Stimulated activated CD4-positive, alpha-beta T cell treated with anti-CD3 and anti-CD28 coated beads, TNF-alpha, amount 100 ng/mL, for 1 hour (primary cell): Measurements from ENCODE around the gene MEGF11.

Source experiments
- DNase-seq, 3 donors: peaks; one replicate each; pipeline ENCODE4 v3.0.0-alpha.2; 2020; ENCODE audit warnings: low read depth in 3 of 3, low spot score in 1 of 3

MEGF11 gene

DNA sequence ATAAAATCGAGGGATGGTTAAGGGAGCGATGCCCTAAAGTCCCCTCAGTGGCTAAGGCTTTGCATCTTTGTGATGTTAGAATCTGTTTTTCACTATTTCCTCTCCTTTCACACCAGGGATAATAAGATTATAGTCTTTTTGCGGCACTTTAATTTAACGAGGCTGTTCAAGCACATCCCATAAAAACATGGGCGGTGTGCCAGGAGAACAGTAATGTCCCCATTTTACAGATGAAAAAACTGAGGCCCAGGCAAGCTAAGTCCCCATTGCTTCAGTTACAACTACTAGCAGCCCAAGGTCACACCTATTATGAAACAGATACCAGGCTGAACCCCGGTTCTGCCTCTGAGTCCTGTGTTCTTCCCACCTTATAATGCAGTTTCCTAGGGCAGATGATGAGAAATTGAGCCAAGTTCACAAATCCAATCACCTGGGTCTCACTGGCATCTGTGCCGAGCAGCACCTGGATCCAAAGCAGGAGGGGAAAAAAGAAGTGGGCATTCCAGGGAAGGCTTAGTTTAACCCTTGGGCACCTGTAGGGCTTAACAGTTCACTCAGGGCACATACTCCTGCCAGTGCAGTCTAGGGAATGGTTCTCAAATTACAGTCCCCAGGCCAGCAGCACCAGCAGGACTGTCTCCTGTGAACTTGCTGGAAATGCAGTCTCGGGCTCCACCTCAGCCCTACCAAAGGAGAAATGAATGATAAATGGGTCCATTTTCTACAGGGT lies 215.0 kb downstream of the MEGF11 start:
- DNase-seq: no peak

DNA sequence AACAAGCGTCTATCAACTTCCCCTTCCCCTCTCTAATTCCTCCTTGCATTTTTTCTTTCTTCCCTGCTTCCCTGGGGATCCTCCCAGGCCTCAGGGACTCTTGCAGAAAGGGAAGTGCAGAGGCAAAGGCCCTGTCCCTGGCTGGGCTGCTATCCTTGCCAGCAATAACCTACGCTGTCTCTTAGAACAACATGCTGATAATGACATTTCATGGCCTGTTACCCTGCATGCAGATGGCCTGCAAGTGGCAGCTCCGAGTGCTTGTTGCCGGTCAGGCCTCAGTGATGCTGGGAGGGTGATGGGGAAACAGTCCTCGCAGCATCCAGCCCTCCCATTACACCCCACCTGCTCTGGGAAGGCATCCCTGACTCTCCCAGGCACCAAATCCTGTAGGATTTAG lies 216.7 kb downstream of the MEGF11 start:
- DNase-seq: no peak

DNA sequence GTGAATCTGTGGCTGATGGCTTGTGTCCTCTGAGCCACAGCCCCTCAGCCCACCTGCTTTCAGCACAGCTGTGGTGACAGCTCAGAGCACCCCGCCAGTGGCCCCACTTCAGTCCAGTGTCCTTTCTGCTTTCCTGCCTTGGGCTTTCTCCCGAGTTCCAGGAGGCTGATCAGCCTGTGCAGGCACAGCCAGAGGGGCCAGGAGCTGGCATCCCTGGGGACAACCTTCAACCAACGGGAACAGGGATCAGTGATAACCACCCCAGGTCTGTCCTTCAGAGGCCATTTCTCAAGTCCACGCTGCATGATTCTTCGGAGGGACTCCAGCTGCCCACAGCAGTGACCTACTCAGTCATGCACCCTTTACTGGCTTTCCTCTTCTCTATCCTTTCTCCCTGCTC lies 217.6 kb downstream of the MEGF11 start:
- no peak for DNase-seq

DNA sequence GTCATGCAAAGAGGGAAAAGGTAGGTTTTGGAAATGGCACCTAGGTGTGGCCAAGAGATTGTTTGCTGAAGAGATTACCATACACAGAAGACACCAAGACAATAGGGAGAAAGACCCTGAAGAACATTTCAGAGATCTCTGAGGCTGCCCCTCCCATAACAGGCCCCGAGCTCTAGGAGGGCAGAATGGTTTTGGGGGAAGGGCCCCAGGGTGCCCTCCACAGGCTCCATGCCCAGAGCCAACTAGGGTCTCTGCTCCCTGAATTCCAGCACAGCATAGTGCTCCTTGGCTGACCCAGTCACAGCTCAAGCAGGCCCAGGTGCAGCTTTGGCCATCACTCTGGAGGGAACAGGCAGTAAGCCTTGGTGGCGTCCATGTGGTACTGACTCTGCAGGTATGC lies 220.4 kb downstream of the MEGF11 start:
- DNase-seq: no peak

DNA sequence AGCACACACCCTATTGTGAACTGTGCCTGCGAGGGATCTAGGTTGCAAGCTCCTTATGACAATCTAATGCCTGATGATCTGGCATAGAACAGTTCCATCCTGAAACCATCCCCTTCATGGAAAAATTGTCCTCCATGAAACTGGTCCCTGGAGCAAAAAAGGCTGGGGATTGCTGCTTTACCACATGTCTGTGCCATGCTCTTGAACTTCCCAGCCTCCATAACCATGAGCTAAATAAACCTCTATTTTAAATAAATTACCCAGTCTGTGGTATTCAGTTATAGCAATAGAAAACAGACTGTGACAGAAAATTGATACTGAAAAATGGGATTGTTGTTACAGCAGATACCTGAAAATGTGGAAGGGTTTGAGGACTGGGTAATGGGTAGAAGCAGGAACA lies 221.5 kb downstream of the MEGF11 start:
- DNase-seq: no peak

DNA sequence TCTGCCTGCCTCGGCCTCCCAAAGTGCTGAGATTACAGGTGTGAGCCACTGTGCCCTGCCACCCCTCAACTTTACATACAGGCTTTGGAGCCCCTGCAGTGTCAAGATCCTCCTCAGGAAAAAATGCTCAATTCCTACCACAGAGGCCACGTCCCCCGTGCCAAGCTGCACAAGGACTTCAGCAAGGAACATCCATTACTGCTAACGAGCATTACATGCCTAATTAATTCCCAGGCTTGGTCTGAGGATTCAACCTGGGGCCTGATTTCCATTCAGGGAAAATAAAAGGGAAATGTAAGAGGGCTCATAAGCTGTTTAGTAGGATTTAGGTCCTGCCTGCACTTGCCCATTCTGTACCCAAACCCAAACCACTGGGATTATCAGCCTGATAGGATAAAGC lies 222.9 kb downstream of the MEGF11 start:
- DNase-seq: no peak

DNA sequence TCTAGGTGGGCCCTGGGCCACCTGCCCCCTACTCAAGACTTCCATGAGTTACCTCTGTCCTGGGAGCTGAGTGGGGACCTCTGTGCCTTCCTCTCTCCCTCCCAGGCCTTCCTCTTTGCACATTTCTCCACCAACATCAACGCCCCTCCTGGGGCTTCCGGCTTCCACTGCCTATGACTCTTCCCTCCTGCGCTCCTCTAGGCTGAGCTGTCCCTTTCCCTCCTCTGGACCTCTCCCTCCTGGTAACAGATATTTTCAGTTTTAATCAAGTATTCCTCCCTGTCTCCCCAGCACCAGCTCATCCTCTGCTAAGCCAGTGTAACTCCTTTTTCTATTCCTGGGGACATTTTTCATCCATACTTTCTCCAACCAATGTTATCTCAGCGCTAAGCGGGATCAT lies 223.9 kb downstream of the MEGF11 start:
- no peak for DNase-seq

DNA sequence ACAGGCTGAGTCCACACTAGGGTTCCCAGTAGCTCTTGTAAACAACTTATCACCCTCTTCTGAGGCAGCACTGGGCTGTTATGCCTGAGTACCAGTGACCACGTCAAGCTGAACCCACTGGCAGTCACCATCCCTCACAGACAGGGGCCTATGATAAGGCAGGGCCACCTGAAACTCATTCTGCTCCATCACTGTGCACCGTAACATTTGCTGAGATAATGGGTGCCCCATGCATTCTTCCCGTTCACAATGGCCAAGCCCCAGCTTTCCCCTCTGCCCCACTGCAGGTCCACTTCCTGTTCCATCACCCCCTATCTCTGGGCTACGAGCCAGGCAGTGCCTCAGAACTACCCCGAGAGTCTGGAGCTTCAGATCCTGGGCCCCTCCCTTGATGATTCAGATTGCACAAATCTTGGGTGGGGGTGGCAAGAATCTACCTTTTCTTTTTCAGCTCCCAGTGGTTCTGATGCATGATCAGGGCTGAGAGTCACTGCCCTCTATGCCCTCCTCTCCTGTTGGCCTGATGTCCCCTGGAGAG lies 226.2 kb downstream of the MEGF11 start:
- no peak for DNase-seq

DNA sequence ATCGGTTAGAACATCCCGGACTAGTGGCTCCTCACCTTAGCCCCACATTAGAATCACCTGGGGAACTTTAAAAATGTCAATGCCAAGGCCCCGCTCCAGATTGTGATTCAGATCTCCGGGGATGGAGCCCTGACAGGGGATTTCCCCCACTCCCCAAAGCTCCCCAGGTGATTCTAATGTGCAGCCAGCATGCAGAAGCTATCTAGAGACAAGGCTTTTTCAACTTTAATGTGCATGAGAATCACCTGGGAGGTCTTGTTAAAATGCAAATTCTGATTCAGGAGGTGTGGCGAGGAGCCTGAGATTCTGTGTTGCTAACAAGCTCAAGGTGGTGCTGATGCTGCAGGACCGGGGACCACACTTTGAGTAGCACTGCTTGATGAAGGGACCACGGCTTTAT lies 227.6 kb downstream of the MEGF11 start:
- DNase-seq: no peak

DNA sequence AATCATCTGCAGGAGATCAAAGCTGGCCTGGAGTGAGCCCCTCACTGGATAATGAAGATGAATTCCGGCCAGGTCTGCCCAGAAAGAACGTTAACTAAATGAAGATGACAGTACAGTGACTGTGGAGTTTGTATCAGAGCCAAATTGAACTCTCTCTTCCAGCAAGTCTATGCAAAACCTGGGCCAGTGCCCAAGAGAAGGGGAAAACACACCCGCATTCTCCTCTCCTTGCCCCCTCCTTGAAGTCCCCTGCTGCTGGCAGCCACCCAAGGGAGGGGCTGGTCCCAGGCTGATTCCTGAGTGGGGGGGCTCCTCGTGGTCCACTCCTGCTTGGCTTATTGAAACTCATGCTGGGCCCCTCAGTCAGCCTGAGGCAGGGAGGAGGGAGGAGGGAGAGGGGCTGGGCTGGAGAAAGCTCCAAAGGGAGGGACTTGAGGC lies 228.5 kb downstream of the MEGF11 start:
- no peak for DNase-seq

DNA sequence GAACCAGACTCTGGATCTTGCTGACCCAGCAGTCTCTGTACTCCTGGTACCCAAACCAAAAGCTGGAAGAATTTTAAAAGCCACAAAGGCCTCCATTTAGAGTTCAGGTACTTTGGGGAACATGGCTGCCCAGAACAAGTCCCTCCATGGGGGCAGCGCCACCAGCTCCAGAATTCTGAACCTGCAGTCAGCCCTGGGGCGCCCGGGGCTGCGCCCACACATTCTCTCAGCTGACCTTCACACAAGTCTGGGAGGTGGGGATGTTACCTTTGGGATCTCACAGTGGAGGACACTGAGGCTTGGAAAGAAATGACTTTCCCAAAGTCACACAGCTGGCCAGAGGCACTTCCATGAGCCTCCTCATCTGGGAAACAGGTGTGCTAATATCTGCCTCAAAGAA lies 229.4 kb downstream of the MEGF11 start:
- DNase-seq: no peak

DNA sequence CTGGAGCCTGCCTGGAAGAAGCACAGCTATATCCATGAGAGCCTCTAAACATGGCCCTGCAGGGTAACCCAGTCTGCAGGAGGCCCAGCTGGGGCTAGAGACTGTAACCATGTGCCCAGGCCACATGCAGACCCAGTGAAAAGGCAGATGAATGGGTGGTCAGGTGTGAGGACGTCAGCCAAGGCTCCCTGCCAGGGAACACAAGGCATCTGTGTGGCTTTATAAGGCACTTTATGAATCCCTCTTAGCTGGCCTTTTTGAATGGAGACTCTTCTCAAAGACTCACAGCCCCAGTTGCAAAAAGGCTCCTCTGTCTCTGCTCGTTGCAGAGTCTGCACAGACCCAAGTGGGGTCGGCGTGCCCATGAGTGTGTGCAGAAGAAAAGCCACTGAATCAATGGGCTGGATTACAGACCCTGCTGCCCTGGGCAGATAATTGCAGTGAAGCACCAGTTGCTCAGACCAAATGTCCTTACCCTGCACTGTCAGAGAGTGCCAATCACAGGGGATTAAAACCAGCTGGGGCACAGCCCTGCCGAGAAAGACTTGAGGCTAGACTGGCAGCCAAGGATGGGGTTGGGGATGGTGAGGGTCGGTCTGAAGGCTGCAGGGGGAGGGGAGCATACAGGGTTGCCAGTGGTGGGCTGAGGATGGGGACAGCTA lies 230.1 kb downstream of the MEGF11 start:
- DNase-seq: no peak

DNA sequence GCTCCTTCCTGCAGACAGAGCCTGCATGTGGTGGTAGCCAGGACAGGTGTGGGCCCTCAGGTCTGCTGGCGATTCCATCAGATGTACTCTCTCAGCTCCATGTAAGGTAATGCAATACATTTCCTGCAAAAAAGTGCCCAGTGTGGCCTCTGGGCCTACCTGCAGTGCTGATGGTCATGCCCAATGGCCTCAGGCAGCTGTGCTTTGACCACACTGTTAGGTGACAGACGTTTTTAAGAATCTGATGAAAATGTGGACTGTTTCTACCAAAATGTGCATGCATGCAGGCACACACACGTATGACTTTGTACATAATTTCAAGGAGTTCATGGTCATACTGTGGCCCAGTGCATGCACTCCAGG lies 231.4 kb downstream of the MEGF11 start:
- DNase-seq: no peak

DNA sequence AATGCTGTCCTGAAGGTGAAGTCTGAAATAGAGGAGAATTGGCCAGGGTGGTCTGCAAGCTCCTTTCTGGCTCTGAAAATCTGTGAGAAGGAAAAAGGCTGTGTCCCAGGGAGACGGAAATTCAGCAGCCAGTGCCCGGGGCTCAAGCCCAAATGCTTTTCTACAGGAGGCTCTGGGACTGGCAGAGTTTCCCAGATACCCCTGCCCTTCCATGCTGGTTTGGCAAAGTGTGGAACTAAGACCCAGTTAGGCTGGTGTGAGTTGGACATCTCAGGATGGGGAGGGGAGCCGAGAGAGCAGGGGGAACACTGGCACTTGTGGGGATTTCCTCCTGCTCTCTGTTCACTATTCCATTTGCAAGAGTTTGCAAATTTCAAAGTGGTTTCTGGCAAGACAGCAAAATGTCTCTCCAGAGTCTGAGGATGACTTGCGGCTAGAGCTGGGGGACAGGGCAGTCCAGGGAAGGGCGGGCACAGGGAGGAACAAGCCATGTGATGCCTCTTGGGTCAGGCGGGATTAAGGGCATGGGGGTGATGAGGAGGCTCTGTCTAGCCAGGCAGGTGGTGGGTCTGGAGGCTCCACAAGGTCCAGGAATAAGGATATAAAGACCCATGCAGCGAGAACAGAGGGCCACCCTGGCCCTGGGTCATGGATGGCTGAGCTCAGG lies 231.9 kb downstream of the MEGF11 start:
- no peak for DNase-seq

DNA sequence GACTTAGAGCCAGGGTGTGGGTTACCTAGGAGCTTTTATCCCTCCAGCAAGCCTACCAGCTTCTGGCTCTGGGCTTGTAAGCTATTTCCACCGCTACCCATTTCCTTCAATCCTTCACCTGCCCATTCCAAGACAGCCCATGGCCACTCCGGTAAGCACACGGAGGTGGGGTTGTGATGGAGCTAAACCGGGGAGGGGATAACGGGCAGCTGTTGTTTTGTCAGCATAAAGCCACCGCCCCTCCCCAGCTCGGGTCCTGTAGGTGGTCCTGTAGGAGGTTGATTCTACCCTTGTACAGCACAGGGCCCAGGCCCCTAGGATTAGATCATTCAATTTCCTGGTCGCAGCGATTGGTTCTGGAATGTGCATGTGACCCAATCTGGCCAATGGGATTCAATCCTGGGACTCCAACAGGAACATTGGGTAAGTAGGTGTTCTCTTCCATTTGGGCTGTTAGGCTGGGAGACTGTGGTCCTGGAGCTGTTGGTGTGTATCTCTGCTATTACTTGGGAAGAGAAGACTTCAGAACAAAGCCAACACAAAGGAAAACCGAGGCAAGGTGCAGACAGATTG lies 233.6 kb downstream of the MEGF11 start:
- DNase-seq: no peak

DNA sequence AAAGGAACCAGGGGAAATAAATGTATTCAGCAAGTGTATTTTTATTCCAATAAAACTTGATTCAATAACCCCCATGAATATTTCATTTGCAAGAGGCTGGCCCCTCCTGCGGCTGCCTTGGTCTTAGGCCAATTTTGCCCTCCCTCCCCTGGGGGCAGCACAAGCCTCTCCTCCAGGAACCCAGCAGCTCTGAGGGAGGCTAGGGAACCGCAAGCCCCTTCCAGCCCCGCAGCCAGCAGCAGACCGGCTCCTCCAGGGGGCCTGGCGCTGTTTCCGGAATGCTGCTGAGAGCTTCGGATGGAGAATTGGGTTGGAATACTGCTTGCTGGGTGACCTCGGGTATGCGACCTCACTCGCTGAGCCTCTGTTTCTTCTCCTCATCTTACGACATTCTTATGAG lies 234.2 kb downstream of the MEGF11 start:
- no peak for DNase-seq

DNA sequence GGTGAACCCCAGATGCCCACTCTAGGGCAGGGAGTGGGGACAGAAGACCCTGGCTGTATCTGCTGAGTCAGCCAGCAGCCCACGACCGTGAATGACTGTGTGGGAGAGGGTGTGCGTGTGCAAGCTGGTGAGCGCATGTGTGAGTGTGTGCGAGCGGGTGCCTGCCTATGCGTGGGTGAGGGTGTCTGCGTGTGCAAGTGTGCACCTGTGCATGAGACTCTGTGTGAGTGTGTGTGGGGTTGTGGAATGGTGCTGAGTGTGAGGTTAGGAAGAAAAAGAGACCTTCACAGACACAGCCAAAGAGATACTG lies 235.1 kb downstream of the MEGF11 start:
- no peak for DNase-seq

DNA sequence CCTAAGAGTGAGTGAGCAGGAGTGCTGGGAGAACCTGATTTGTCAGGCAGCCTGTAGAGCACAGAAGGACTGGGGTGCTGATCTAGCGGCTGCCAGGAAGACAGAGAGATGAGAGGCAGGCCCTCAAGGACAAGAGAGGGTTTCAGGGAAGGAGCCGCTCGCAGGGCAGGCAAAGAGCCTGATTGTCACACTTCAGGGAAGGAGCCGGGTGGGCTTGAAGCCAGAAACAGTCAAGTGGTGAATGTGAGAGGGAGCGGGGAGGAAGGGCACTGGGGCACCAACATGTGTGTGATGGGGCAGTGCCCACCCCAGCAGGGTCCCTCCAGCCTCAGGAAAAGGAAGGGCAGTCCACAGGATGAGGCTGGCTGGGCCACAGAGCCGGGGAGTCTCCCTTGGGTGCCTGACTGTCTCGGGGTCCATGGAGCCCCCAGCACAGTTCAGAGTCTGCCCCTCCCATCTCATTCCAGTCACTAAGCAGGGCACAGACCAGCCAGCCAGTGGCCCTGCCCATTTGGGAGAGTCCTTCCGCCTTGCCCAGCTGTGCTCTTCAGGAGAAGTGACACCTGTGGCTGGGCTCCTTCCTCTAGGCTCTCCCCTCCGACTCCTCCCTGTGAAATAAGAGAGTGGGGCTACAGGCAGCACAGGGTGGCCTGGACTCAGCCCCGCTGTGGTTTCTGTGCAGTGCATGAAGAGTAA lies 235.6 kb downstream of the MEGF11 start:
- no peak for DNase-seq

DNA sequence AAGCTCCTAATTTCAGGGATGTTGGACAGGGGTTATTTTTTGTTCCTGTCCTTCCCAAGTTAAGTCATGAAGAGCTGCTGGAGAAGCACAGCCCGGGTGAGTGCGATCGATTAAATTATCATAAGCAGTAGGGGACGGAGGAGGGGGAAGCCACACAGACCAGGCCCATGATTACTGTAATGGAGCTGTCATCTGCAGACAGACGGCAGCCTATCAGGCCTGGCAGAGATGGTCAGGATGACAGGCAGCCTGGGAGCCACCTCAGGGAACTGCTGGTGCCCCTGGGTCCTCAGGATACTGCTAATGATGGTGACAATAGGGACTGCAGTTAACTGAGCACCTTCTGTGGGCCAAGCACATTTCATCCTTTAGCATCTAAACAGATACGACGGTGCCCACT lies 236.6 kb downstream of the MEGF11 start:
- DNase-seq: no peak

DNA sequence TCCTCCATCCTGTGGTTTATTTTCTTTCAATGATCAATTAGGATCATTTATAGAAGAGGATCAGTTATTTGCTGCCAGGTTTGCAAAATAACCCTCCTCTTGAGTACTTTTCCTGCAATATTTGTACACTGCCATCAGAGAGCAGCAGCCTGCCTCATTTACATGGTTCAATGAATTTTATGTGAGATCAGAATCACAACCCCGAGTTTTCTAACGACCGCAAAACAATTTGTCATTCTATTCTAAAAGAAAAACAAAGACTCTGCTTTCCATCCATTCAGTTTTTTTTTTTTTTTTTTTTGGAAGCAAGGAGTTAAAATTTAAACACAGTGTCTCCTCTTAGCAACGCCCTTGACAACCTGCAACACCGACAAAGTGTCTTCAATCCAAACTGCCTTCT lies 237.4 kb downstream of the MEGF11 start:
- DNase-seq: no peak

DNA sequence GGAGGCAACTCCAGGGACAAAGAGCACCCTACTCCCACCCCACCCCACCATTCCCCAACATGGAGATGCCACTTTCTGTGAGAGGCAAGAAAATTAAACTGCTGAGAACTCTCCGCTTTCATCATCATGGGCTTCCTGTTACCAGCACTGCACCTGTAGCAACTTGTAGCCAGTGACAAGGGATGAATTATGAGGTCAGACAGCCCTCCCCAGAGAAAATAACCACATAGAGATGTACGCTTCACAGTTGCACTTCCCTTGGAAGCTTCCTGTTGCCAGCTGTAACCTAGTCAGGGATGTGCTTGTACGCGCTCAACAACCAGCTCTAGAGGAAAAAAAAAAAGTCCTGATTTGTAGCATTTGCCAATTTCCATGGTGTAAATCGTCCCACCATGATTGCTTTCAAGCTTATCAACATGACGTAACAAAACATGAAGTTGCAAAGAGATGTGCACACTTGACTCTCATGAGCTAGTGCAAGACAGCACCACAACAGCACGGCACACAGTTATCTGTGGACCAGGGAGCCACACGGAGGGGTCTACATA lies 238.8 kb downstream of the MEGF11 start:
- no peak for DNase-seq
